ENCODE results near the gene TSGA10.
"Not testable (repeated sequence)": the region's sequence is repeated elsewhere in the genome, so short reads cannot be mapped to it uniquely, and the experiment has no call there.

TSGA10 gene

DNA sequence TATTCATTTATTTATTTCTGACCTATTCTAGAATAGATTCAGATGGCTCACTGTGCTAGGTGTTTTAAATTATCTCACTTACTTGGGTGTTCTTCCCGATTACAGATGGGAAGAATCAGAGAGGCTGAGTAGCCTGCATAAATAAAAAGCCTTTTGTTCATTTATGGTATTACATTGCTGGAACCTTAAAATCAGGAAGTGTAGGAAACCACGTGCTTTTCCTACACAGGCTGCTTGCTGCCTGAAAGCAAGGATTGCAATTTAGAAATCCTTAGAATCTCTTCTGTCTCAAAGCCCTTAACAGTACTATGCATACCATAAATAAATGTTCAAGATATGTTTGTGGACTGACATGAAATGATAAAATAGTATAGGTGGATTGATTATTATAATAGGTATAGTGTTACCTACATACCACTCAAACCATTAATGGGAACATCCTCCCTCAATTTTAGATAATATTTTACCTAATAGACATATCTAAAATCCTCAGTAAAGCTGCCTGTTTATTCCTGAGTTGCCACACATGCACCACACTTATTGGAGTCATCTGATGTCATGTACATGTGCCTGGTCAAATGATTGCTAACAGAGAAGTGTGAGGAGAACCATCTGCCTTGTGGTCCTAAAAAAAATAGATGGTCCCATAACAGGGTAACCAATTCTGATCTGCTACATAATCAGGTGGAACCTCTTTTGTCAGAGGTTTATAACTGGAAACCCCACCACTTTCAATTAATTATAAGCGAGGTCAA is 86.7 kb downstream of the TSGA10 start:
- DNase-seq (ENCODE audit: low read depth in 2 of 2), result no peak

DNA sequence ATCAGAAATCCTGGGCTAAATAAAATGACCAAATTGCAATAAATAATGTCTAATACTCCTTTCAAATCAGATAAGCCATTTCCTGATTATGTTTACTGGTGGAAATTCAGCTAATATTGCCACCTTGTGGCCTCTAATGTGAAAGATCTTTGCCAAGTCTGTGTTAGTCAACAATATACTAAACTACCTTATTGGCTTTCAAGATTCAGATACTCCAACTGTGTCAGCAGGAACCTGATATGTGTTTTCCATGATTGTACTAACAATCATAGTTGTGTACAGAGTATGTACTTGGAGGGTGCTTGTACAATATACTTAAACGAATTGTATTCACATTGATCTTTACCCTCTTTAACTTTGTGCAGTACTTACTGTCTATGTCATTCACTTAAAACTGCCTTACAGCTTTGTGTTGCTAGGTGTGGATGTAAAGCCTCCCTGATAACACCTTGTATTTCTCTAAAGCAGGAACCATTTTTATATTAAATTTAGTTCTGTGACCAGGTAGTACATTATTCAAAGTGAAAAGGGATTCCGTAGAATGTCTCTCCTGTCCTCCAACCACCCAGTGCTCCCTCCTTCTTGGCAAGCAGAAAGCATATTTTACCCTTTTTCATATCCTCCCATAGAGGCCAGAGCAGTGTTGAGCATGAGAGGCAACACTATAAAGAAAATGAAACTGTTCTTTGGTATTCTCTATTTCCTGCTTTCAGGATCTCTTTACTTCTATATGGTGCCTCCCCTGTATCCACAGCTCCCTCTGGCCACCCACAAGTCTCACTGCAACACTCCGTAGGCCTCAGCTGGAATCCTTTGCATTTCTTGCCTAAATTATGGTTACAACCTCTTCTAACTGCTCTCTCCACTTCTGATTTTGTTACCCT is 88.4 kb downstream of the TSGA10 start:
- no peak for DNase-seq (ENCODE audit: low read depth in 2 of 2)

DNA sequence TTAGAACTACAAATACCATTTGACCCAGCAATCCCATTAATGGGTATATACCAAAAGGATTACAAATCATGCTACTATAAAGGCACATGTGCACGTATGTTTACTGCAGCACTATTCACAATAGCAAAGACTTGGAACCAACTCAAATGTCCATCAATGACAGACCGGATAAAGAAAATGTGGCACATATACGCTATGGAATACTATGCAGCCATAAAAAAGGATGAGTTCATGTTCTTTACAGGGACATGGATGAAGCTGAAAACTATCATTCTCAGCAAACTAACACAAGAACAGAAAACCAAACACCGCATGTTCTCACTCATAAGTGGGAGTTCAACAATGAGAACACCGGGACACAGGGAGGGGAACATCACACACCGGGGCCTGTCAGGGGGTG is 105.6 kb downstream of the TSGA10 start:
- not testable (repeated sequence) for DNase-seq (ENCODE audit: low read depth in 2 of 2)

DNA sequence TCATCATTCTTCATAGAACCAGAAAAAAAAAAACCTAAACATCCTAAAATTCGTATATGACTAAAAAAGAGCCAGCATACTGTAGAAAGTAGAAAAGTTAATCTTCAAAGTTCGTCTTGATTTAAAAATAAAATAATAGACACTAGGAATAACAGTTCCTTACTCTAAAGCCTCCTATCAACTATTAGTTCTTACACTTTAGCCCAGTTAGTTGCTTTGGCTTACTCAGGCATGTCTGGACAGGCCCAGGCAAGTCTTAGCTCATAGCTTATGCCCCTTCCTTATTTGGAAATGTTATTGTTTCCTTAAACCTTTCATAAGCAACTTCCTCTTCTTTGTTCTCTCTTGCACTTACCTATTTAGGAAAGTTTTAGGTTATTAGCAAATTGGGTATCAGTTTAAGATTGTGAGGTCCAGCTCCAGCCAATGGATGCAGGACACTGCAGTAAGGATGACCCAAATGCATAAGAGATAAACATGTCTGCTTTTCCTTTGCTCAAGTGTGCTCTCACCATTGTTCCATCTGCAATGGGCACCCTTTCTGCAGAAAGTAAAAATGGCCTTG is 113.9 kb downstream of the TSGA10 start:
- not testable (repeated sequence) for DNase-seq (ENCODE audit: low read depth in 2 of 2)

DNA sequence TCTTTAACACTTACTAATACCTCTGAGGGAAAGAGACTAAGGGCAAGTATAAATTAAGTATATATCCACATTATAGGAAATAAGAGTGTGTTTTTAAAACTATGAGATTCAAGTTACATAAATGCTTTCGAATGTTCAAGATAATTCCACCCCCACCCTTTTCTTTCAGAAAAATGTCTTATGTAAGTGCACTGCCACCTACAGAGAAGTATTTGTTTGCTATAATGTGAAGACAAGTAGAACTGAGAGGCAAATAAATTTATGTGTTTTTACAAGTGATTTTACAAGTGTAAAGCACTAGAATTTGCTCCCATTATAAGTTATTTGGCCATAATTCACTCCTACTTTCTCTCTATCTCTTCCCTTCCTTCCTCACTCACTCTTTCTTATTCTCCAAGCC is 118.8 kb downstream of the TSGA10 start:
- no peak for DNase-seq (ENCODE audit: low read depth in 2 of 2)

DNA sequence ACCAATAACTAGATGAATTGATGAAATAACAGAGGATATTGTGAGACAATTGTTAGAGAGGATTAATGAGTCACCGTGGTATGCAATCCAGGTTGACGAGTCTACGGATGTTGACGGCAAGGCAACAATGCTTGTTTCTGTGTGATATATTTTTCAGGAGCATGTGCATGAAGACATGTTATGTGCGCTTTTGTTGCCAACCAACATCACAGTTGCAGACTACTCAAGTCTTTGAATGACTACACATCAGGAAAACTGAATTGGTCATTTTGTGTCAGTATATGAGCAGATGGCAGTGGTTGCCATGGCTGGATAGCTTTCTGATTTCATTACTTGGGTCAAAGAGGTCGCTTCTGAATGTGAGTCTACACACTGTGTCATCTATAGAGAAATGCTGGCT is 122.0 kb downstream of the TSGA10 start:
- DNase-seq (ENCODE audit: low read depth in 2 of 2), result no peak

DNA sequence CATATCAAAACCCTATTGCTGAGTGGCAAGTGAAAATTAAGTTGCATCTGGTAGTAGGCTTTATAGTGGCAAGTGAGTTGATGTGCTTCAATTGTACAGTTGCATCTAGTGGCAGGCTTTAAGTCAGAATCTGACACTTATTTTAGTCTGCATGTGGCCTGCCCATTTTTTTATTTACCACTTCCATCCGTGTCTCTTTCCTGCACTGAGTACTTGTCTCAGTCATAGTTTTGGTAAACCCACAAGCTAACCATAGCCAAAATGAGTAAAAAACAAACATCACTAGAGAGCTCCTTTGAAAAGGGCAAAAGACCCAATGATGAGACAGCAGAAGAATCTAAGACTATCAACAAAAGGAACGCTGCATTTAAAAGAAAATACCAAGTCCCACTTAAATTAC is 122.7 kb downstream of the TSGA10 start:
- DNase-seq (ENCODE audit: low read depth in 2 of 2), result no peak

DNA sequence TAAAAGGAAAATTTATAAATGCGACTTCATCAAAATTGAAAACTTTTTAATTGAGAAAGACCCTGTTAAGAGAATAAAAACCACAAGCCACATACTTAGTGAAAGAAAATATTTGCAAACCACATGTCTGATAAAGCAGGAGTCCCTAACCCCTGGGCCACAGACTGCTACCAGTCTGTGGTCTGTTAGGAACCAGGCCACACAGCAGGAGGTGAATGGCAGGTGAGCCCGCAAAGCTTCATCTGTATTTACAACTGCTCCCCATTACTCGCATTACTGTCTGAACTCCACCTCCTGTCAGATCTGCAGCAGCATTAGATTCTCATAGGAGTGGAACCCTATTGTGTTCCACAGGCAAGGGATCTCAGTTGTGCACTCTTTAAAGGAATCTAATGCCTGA is 123.3 kb downstream of the TSGA10 start:
- no peak for DNase-seq (ENCODE audit: low read depth in 2 of 2)

DNA sequence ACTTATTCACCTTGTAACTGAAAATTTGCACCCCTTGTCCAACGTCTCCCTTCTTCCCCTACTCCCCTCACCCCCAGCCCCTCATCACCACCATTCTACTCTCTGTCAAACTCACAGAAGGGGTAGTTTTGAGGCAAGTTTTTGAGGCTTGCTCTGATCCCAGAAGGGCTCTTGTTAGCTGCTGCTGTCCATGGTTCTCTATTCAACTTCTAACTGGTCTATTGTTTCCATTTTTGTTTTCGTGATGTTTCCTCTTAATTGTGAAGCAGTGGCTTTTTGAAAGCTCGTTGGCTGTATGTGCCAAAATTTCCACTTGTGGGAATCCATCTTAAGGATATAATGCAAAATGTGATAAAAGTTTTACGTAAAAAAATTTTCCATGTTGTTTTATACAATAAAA is 126.2 kb downstream of the TSGA10 start:
- DNase-seq (ENCODE audit: low read depth in 2 of 2), result no peak

DNA sequence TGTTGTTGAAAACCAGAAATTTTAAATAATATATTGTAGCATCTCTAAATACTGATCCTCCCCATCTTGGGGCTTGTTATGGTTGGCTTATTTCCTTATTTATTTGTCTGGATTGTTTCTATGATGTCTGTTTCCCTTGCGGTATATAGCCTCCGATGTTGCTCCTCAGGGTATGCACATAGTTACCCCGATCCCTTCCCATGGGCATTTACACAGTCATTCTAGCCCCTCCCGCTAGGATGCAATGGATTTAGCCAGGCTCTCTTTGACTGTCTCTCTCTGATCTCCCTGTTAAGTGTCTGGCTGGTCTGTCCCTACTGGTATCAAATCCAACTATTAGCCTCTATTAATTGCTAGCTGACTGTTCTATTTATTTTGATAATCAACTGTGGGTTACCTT is 126.9 kb downstream of the TSGA10 start:
- no peak for DNase-seq (ENCODE audit: low read depth in 2 of 2)

DNA sequence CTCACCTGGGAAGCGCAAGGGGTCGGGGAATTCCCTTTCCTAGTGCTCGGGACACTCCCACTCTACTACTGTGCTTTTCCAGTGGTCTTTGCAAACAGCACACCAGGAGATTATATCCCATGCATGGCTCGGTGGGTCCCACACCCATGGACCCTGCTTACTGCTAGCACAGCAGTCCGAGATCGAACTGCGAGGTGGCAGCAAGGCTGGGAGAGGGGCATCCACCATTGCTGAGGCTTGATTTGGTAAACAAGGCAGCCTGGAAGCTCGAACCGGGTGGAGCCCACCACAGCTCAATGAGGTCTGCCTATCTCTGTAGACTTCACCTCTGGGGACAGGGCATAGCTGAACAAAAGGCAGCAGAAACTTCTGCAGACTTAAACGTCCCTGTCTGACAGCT is 154.0 kb downstream of the TSGA10 start:
- DNase-seq (ENCODE audit: low read depth in 2 of 2), result no peak

DNA sequence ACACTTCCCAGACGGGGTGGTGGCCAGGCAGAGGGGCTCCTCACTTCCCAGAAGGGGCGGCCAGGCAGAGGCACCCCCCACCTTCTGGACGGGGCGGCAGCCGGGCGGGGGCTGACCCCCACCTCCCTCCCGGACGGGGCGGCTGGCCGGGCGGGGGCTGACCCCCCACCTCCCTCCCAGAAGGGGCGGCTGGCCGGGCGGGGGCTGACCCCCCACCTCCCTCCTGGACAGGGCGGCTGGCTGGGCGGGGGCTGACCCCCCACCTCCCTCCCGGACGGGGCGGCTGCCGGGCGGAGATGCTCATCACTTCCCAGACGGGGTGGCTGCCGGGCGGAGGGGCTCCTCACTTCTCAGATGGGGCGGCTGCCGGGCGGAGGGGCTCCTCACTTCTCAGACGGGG is 166.0 kb downstream of the TSGA10 start:
- not testable (repeated sequence) for DNase-seq (ENCODE audit: low read depth in 2 of 2)

DNA sequence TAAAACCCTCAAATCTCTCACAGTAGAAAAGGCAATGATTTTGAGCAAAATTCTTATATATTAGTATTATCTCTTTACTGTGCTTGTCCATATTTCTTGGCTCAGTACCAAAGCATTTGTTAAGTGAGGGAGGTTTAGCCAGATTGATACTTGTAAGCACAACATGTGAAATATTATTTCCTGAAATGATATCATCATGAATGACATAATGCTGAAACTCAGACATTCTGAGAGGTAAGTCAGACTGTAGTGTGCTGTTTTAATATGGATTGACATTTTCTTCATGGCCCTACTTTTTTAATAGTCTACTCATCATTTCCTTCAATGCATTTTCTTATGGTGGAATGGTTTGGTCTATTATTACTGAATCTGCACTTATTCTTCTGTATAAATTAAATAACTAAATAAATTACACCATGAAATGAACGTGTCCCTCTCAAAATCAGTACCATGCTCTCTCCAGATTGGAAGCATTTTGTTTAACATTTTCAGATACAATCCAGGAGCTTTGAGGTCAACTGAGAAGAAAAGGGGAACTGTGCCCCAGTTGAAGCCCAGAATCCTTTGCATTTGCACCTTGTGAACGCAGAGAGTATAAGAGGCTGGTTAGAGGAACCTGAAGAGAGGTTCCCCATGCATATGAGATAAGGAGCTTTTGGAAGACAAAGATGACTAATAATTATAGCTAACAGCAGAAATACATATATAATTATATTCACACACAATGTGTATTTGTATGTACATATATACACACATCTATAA is 168.7 kb downstream of the TSGA10 start:
- no peak for DNase-seq (ENCODE audit: low read depth in 2 of 2)

DNA sequence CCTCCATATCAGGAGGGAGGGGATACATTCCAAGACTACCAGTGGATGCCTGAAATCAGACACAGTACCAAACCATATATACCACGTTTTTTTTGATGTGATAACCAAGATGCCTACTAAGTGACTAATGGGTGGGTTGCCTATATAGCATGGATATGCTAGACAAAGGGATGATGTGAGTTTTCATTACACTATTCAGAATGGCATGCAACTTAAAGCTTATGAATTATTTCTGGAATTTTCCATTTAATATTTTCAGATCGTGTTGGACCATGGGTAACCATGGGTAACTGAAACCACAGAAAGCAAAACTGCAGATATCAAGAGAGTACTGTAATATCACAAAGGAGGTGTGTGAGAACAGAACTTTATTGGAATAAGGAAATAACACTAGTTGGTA is 179.1 kb downstream of the TSGA10 start:
- no peak for DNase-seq (ENCODE audit: low read depth in 2 of 2)

DNA sequence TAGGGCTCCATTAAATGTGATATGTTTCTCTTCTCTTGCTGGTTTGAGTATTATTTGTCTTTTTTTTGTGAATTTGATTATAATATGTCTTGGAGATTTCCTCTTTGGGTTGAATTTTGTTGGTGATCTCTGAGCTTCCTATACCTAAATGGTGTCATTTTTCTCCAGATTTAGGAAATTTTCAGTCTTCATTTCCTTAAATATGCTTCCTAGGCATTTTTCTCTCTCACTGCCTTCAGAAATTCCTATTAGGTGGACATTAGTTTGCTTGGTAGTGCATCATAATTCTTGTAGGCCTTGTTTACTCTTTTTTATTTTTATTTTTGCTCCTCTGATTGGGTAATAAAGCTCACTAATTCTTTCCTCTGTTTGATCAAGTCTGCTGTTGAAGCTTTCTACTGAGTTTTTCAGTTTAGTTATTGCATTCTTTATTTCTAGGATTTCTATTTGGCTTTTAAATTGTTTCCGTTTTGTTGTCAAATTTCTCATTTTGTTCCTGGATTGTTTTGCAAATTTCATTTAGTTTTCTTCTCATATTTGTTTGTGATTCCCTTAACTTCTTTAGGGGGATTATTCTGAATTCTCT is 182.1 kb downstream of the TSGA10 start:
- DNase-seq (ENCODE audit: low read depth in 2 of 2), result no peak

DNA sequence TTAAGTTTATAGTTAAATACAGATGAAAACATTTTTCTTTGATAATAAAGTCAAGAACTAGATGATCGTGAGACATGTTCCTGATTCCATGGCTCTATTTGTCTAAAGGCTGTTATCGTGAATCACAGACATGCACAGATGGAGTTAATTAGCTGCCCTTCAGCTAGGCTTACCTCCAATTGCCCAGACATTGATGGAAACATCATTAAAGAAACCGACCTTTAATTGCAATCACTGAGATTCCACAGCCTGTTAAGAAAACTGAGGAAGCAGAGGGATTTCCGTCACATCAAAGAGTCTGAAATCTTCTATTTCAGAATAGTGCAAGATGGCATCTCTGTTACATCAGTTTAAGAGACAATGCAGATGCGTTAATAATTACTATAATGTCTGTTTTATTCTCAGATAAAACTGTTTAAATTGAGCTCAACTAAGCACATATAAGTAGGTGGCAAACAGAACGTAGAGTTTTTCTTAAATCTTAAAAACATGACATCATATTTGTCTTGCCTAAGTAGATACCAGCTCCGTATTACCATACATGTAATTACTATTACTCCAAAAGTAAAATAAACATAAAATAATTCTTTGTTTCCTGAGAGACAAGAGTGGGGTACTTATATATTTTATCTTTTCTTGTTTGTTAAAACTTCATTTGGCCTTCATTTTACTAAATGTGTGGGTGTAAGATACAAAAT is 194.8 kb downstream of the TSGA10 start:
- DNase-seq (ENCODE audit: low read depth in 2 of 2), result no peak

DNA sequence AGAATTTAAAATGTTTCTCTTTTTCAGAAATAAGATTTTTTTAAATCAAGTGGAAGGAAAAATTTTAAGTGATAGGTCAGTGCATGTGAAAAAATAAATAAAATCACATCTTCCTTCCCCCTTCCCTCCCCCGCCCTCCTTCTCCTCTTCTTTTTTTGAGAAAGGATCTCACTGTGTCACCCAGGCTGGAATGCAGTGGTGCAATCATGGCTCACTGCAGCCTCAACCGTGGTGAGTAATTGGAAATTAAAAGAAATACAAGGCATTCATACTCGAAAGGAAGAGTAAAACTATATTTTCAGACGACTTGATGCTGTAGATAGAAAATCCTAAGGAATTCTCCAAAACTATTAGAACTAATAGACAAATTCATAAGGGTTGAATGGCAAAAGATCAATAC is 201.8 kb downstream of the TSGA10 start:
- no peak for DNase-seq (ENCODE audit: low read depth in 2 of 2)

DNA sequence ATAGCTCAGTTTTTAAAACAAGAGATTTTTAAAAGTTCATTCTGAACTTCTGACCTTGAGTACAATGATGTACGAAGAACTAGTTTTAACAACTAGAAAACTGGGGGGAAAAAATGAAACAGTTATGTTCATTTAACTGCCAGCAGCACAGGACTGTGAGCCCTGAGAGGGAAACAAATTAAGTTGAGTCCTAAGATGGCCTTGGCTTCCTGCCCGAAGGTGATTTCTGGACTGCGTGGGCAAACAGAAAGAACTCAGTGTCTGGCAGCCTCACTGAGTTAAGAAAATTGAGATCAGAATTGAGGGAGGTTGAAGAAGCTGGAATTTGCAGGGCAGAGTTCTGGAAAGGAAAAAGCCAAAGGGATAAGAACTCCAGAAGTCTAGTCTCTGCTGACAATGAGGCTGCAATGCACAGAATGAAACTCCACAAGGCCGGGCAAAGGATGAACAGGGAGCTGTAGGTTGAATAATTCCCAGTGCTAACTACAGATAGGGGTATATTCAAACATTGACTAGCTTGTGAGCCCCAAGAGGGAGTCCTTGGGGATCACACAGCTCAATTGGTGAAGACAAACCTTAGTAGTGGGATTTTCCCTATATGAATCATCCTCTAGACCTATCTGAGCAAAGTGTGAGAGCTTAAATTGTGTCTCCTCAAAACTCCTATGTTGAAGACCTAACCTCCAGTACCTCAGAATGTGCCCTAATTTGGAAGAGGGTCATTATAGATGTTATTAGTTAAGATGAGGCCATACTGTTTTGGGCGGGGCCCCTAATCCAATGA is 205.6 kb downstream of the TSGA10 start:
- DNase-seq (ENCODE audit: low read depth in 2 of 2), result no peak

DNA sequence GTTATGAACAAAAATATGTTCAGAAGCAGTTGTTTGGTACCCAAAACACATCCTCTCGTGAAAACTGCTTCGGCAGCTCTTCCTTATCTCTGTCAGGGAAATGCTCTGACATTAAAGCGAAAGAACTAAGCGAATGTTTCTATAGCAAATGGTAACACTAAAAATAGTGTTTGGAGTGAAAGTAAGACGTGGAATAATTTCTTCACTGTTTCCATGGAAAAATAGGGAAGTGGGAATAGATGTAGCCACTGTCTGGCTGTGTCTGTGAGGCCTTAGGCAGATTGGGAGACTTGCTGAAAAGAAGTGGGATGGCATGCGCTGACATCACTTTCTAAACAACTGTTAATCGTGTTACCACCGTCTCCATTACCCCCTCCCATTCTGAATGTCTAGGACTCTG is 207.2 kb downstream of the TSGA10 start:
- DNase-seq (ENCODE audit: low read depth in 2 of 2), result no peak

Data from stimulated activated CD8-positive, alpha-beta memory T cell treated with anti-CD3 and anti-CD28 coated beads, Interleukin-15, amount 100 ng/mL, for 4 hours (primary cell).